GM21717 (cell line): ENCODE results near the gene GAST.

Experiments used
- ATAC-seq: cut with Tn5 transposase; IDR thresholded peaks from one replicate; pipeline ENCODE4 v1.9.1; 2021; ENCODE audit warnings: mild to moderate bottlenecking, moderate library complexity; ENCODE audit not compliant: unreplicated experiment

The GAST gene

GRCh38 chr17:41738801-41739112 is 26.6 kb downstream of the GAST start:
- no peak for ATAC-seq

GRCh38 chr17:41739661-41740352 is 27.7 kb downstream of the GAST start:
- ATAC-seq = no peak

- no peak for ATAC-seq
Observed at GRCh38 chr17:41740506-41740905, 28.4 kb downstream of the GAST start.

- no peak for ATAC-seq
Observed at GRCh38 chr17:41741709-41742108, 29.6 kb downstream of the GAST start.

- ATAC-seq = no peak
Observed at GRCh38 chr17:41748275-41748674, 36.1 kb downstream of the GAST start.

GRCh38 chr17:41750862-41751261 is 38.7 kb downstream of the GAST start:
- ATAC-seq = no peak

GRCh38 chr17:41751288-41751687 is 39.2 kb downstream of the GAST start:
- ATAC-seq = no peak

GRCh38 chr17:41754066-41754465 is 41.9 kb downstream of the GAST start:
- no peak for ATAC-seq

GRCh38 chr17:41758601-41759000 is 46.5 kb downstream of the GAST start:
- no peak for ATAC-seq

- ATAC-seq = no peak
Observed at GRCh38 chr17:41760878-41761277, 48.7 kb downstream of the GAST start.

GRCh38 chr17:41762391-41762790 is 50.3 kb downstream of the GAST start:
- no peak for ATAC-seq

- ATAC-seq = no peak
Observed at GRCh38 chr17:41762841-41763240, 50.7 kb downstream of the GAST start.

- ATAC-seq = no peak
Observed at GRCh38 chr17:41763327-41763726, 51.2 kb downstream of the GAST start.
